ENCODE results near the gene TFDP2.

- no peak for TF ChIP-seq CTCF (conservative IDR thresholded peaks at IDR 0.05; ENCODE audit: low read depth in 2 of 2)
- no peak for TF ChIP-seq POLR2AphosphoS5 (IDR thresholded peaks at IDR 0.05; ENCODE audit: low read depth)
- no peak for TF ChIP-seq REST (IDR thresholded peaks at IDR 0.05; ENCODE audit: unreplicated experiment)
These were observed 50.4 kb downstream of the TFDP2 start for GRCh38 chr3:142098964-142099363.

Measured in GM23338 (cell line).